RPMI8226 (cell line): ENCODE results near the gene VWF.
"Not testable (repeated sequence)": the region's sequence is repeated elsewhere in the genome, so short reads cannot be mapped to it uniquely, and the experiment has no call there.

ENCODE experiments used
- DNase-seq: peaks from one replicate; pipeline ENCODE4 v3.0.0-alpha.2; 2015

VWF gene

GRCh38 chr12:6143303-6143675 is 18.8 kb upstream of the VWF start:
- no peak for DNase-seq

GRCh38 chr12:6142368-6143302 is 18.2 kb upstream of the VWF start:
- DNase-seq = not testable (repeated sequence)

GRCh38 chr12:6141731-6142367 is 17.4 kb upstream of the VWF start:
- DNase-seq = not testable (repeated sequence)

- no peak for DNase-seq
Measured at GRCh38 chr12:6140651-6141447, 16.4 kb upstream of the VWF start.

GRCh38 chr12:6135071-6135470 is 10.6 kb upstream of the VWF start:
- DNase-seq = no peak

- DNase-seq = no peak
Measured at GRCh38 chr12:6133642-6134041, 9.2 kb upstream of the VWF start.

- no peak for DNase-seq
Measured at GRCh38 chr12:6132496-6132895, 8.0 kb upstream of the VWF start.

- DNase-seq = no peak
Measured at GRCh38 chr12:6125310-6125608, 789 bp upstream of the VWF start.

- no peak for DNase-seq
Measured at GRCh38 chr12:6123258-6123657, 1.2 kb downstream of the VWF start.

GRCh38 chr12:6122201-6122600 is 2.3 kb downstream of the VWF start:
- no peak for DNase-seq

- no peak for DNase-seq
Measured at GRCh38 chr12:6120796-6121473, 3.5 kb downstream of the VWF start.

GRCh38 chr12:6118891-6119568 is 5.4 kb downstream of the VWF start:
- no peak for DNase-seq

- no peak for DNase-seq
Measured at GRCh38 chr12:6116471-6117021, 7.9 kb downstream of the VWF start.

GRCh38 chr12:6115389-6115788 is 9.1 kb downstream of the VWF start:
- no peak for DNase-seq

GRCh38 chr12:6114476-6114870 is 10.0 kb downstream of the VWF start:
- DNase-seq = no peak

GRCh38 chr12:6113691-6114475 is 10.6 kb downstream of the VWF start:
- no peak for DNase-seq

- no peak for DNase-seq
Measured at GRCh38 chr12:6112004-6112403, 12.5 kb downstream of the VWF start.

- no peak for DNase-seq
Measured at GRCh38 chr12:6110006-6110405, 14.5 kb downstream of the VWF start.

- DNase-seq = no peak
Measured at GRCh38 chr12:6106218-6106617, 18.3 kb downstream of the VWF start.

GRCh38 chr12:6104842-6105241 is 19.6 kb downstream of the VWF start:
- DNase-seq = no peak

- DNase-seq = no peak
Measured at GRCh38 chr12:6104027-6104426, 20.4 kb downstream of the VWF start.
